Cardiac muscle cell (in vitro differentiated cells and primary cell): ENCODE data around the gene CCDC6. TPM values are rescaled to one million over a fixed set of nuclear protein-coding genes. Genes with fewer than 3 reads are reported as not detected.

ENCODE experiments used
- DNase-seq, 2 donors: peaks; one replicate each; pipeline versions ENCODE4 v3.0.0 to v3.0.0-alpha.2; 2010 to 2017; ENCODE audit warnings: low read depth in 1 of 2, low spot score in 1 of 2
- H3K27ac ChIP-seq: fragments of 200-600 bp; sonication (generic); 2 replicates; pipeline ENCODE4 v1.5.1; 2016
- H3K27me3 ChIP-seq: fragments of 200-600 bp; sonication (generic); 2 replicates; pipeline ENCODE4 v1.6.0; 2016; ENCODE audit warnings: control low read depth
- H3K36me3 ChIP-seq: fragments of 200-600 bp; sonication (generic); 2 replicates; pipeline ENCODE4 v1.5.1; 2016; ENCODE audit warnings: control low read depth
- H3K4me1 ChIP-seq: fragments of 200-600 bp; sonication (generic); 2 replicates; pipeline ENCODE4 v1.8.1; 2017; ENCODE audit warnings: low read depth, mild to moderate bottlenecking, mixed run types
- H3K4me3 ChIP-seq: fragments of 200-600 bp; sonication (generic); 2 replicates; pipeline ENCODE4 v1.5.1; 2016; ENCODE audit warnings: mild to moderate bottlenecking
- H3K9me3 ChIP-seq: fragments of 200-600 bp; sonication (generic); 2 replicates; pipeline ENCODE4 v1.5.1; 2017; ENCODE audit warnings: low read depth, mild to moderate bottlenecking, control low read depth
- CTCF ChIP-seq: IDR thresholded peaks from 2 replicates; pipeline ENCODE4 v1.5.1; 2012; ENCODE audit warnings: low read depth, mild to moderate bottlenecking, low read length
- polyA plus RNA-seq: library from polyadenylated mRNA; unstranded; fragments of >200 nt; fragmentation: Nextera tagmentation; extraction: Ambion mirVana; gene quantifications from 2 replicates; pipeline ENCODE4 v1.2.1, GENCODE V29; 2016
- total RNA-seq: library from RNA; depleted of rRNA; stranded (reverse); fragments of >200 nt; gene quantifications from 2 replicates; pipeline ENCODE4 v1.2.3, GENCODE V29; 2016

CCDC6 gene
- total and polyA plus RNA-seq, 2 experiments from 2014 or later = 11.0 to 22.2 TPM

GRCh38 chr10:59832506-59832905 is 73.8 kb downstream of the CCDC6 start:
- DNase-seq = no peak
- no peak for TF ChIP-seq CTCF
- Histone ChIP-seq H3K4me1 (peaks cover 34% of the 10 kb centered on the region), H3K27me3 (no peaks in the 10 kb centered on the region), H3K9me3 (no peaks in the 10 kb centered on the region), H3K27ac (no peak overlapping the region), H3K4me3 (no peak overlapping the region), H3K36me3 (no peaks in the 10 kb centered on the region)

DNA sequence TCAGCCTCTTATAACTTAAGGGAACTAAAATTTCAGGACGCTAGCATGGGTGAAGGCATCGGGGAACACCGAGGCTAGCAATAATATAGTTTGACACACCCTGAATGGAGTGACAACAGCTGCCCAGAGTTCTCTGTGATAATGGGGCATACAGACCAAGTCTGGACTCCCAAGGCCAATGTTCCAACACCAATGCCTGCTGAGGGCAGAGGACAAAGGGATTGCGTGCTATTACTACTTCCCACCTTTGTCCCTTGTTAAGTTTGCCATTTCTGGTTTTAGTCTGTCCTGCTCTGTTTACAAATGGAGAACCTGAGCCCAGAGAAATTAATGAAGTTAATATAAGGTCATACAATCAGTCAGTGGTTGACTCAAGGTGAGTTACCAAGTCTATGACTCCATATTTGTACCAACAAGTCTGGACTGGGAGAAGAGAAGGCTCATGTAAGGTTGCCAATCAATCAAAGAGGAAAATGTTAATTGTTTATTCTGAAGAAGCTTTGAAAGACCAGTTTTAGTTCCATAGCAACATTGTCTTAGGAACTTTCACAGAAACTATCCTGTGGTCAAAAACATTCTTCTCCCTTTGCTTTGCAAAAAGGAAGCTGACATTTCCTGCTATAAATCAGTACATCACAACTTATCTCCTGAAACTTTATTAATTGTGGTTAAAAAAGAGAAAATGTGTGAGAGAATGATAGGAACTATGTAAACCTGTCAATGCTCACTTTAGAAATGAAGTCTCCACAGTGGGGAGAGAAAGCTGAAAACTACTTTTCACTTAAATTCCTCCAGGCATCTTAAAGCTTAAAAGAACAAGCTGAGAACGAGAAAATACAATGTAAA is 74.5 kb downstream of the CCDC6 start:
- Histone ChIP-seq H3K4me1 (peaks cover 34% of the 10 kb centered on the region), H3K27me3 (no peaks in the 10 kb centered on the region), H3K27ac (peak overlapping the region; percentile 50), H3K9me3 (no peaks in the 10 kb centered on the region), H3K36me3 (no peaks in the 10 kb centered on the region), H3K4me3 (no peak overlapping the region)
- no peak for TF ChIP-seq CTCF
- no peak for DNase-seq

DNA sequence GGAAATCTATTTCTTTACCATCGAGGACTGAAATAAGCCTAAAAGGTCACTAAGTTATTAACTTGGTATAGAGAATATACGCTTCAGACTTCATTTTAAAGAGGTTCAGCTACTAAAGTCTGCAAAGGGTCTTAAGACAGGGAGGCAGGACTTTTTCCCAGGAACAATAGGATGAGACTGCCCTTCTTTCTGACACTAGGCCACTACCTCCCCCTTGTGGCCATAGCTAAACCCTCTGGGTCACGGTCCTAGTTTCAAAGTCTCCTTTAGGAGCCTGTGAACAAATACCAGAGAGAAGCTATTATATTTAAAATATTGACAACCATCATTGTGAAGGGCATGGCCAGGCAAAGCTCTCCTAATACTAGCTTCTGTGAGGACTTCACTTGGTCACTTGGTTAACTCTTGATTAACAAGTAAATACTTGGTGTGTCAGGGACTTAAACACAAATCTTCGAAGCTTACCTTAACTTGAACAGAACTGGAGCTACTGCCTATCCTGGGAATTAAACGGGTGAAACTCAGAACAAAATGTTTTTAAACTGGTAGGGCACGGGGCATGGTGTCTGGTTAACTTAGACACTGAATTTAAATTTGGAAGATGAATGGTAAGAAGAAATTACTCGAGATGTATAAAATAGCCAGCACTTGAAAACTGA is 75.6 kb downstream of the CCDC6 start:
- H3K36me3 ChIP-seq = no peaks in the 10 kb centered on the region
- H3K27me3 ChIP-seq = no peaks in the 10 kb centered on the region
- H3K27ac ChIP-seq = peak overlapping the region; percentile 50
- peaks cover 26% of the 10 kb centered on the region for H3K4me1 ChIP-seq
- TF ChIP-seq CTCF = peak; percentile 86
- peak; percentile 69 to 75 for DNase-seq
- H3K4me3 ChIP-seq = no peak overlapping the region
- no peaks in the 10 kb centered on the region for H3K9me3 ChIP-seq

- no peaks in the 10 kb centered on the region for H3K9me3 ChIP-seq
- no peak overlapping the region for H3K27ac ChIP-seq
- no peak overlapping the region for H3K4me3 ChIP-seq
- no peak for TF ChIP-seq CTCF
- H3K4me1 ChIP-seq = peaks cover 16% of the 10 kb centered on the region
- H3K27me3 ChIP-seq = no peaks in the 10 kb centered on the region
- DNase-seq = no peak
- H3K36me3 ChIP-seq = no peaks in the 10 kb centered on the region
These were observed 76.8 kb downstream of the CCDC6 start for GRCh38 chr10:59829601-59830000.

DNA sequence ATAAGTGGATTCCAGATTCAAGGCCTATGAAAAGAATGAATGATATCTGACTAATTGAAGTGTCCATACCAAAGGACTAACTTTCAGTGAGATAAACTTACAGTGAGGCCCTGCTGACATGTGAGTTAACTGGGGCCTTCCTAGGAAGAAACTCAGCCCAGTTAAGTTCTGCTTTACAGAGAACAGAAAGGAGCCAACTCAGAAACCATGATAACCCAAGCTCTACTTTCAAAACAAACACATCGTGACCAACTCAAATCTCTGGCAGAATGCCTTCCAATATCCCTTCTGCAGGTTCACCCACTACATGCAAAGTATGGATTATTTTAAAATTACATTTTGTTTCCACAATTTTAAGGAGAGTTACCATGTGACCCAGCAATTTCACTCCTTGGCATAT is 77.3 kb downstream of the CCDC6 start:
- Histone ChIP-seq H3K27ac (peak overlapping the region; percentile 27), H3K9me3 (no peaks in the 10 kb centered on the region), H3K27me3 (no peaks in the 10 kb centered on the region), H3K4me3 (no peak overlapping the region), H3K36me3 (no peaks in the 10 kb centered on the region), H3K4me1 (peaks cover 10% of the 10 kb centered on the region)
- no peak for DNase-seq
- TF ChIP-seq CTCF = no peak
